DMS53 (cell line): ENCODE results near the gene DHDDS.
"Not testable (repeated sequence)": the region's sequence is repeated elsewhere in the genome, so short reads cannot be mapped to it uniquely, and the experiment has no call there.

Experiments used
- DNase-seq: peaks from one replicate; lab custom pipeline; 2025; lab: John Stamatoyannopoulos, UW

Gene DHDDS

GRCh38 chr1:26431979-26432695 is at the start of gene DHDDS:
Gene DHDDS (plus strand): TSS chr1:26432321. CDS start chr1:26432946, 625 bp downstream.
- DNase-seq, result peak; percentile 99

- no peak for DNase-seq
Measured at GRCh38 chr1:26384076-26384475, 48.0 kb upstream of the DHDDS start.

- not testable (repeated sequence) for DNase-seq
Measured at GRCh38 chr1:26385063-26385462, 47.1 kb upstream of the DHDDS start.

- DNase-seq, result peak; percentile 48
Measured at GRCh38 chr1:26387447-26387846, 44.7 kb upstream of the DHDDS start.

- DNase-seq, result no peak
Measured at GRCh38 chr1:26388791-26389445, 43.2 kb upstream of the DHDDS start.

GRCh38 chr1:26389604-26390247 is 42.4 kb upstream of the DHDDS start:
- DNase-seq, result no peak

GRCh38 chr1:26391450-26391849 is 40.7 kb upstream of the DHDDS start:
- DNase-seq, result peak; percentile 65

- no peak for DNase-seq
Measured at GRCh38 chr1:26395754-26396153, 36.4 kb upstream of the DHDDS start.

GRCh38 chr1:26399034-26399433 is 33.1 kb upstream of the DHDDS start:
- no peak for DNase-seq

- DNase-seq, result no peak
Measured at GRCh38 chr1:26401891-26402290, 30.2 kb upstream of the DHDDS start.

GRCh38 chr1:26403656-26404055 is 28.5 kb upstream of the DHDDS start:
- DNase-seq, result no peak

- DNase-seq, result peak; percentile 81
Measured at GRCh38 chr1:26404641-26405040, 27.5 kb upstream of the DHDDS start.

- peak; percentile 59 for DNase-seq
Measured at GRCh38 chr1:26405281-26405915, 26.7 kb upstream of the DHDDS start.

- peak; percentile 47 for DNase-seq
Measured at GRCh38 chr1:26408604-26409003, 23.5 kb upstream of the DHDDS start.

GRCh38 chr1:26409191-26409807 is 22.8 kb upstream of the DHDDS start:
- peak; percentile 25 for DNase-seq

GRCh38 chr1:26410706-26411623 is 21.2 kb upstream of the DHDDS start, which contains the start of gene LIN28A:
Gene LIN28A (plus strand): TSS chr1:26410817. CDS start chr1:26410892, 75 bp downstream.
- peak; percentile 56 for DNase-seq

GRCh38 chr1:26411624-26412074 is 20.5 kb upstream of the DHDDS start:
- no peak for DNase-seq

- DNase-seq, result no peak
Measured at GRCh38 chr1:26412180-26412840, 19.8 kb upstream of the DHDDS start.

GRCh38 chr1:26413031-26413430 is 19.1 kb upstream of the DHDDS start:
- no peak for DNase-seq

GRCh38 chr1:26417111-26417759 is 14.9 kb upstream of the DHDDS start:
- DNase-seq, result peak; percentile 91
